ENCODE measurements around the gene TRIM59.

TRIM59 gene

DNA sequence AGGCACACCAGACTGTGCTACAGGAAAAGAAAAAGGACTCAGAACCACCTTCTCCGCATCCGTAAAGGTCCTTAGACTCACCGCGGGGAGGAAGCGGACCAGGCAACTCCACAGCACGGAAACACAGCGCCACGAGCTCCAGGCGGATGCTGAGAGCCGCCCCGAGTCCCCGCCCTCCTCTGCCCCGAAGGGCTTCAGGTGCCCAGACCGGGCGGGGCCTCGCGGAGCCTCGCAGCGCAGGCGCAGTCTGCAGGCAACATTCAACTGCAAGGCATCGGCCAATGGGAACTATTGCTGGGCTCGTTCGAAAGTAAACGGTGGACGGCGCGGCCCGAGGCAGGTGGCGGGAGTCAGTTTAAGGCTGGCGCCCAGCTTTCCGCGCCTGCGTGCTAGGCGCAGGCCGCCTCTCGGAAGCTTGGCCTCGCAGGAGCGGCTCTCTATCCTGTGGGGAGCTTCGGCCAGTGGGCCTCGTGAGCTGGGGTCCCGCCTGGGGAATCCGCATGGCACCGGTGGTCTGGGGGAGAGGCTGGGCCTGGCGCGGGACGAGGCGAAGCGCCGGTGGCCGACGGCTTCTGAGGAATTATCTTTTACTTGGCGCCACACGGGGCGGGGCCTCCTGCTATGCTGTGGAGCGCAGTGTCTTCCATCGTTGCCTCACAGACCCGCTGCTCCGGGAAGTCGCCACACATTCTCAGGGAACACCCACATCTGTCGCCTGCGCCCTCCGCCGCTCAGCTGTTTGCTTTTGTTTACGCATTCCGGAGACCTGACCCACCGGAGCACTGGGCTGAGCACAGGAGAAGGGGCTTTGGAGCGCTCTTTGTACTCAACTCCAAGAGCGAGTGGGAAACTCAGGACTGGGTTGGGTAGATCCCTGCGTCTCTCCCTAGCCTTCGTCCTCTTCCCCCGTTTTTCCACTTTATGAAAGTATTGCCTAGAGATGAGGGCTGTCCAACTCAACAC lies at the start of gene TRIM59:
TSS of gene TRIM59 (minus strand) at position 151 of the 963 bp plus-strand sequence. CDS start 10,603 bp downstream, outside the sequence.
- peak; percentile 98 for DNase-seq

DNA sequence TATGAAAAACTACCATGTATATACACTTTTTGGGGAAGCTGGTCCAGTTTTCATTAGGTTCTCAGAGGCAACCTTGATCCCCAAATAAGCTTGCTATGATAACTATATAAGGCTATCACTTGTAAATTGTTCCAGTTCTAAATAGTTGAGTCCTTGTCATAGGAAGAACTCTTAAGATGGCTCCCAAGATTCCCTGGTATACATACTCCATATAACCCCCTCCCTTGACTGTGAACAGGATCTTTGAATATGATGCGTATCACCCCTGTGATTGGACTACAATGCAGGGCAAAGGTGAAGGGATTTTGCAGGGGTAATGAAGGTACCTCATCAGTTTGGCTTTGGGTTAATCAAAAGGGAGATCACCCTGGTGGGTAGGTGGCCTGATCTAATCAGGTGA lies 48.6 kb upstream of the TRIM59 start:
- DNase-seq: no peak

- DNase-seq: no peak
These were observed 40.6 kb upstream of the TRIM59 start for GRCh38 chr3:160490166-160490565.

DNA sequence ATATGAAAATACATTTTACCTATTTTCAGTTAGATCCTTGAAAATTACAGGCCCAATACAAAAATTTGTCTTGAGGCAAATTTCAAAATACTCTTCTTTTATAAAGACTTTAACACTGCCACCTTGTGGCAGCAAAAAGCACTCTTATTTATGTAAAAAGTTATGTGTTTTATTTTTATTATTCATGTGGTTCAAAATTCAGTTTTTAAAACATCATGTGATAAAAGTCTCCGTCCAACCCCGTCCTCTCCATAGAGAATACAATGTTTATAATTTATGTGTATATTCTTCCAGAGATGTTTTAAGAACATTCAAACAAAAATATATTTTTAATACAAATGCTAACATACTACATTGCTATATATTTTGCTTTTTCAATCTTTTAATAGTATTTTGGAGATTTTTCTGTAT lies 36.9 kb upstream of the TRIM59 start:
- DNase-seq: peak; percentile 47

DNA sequence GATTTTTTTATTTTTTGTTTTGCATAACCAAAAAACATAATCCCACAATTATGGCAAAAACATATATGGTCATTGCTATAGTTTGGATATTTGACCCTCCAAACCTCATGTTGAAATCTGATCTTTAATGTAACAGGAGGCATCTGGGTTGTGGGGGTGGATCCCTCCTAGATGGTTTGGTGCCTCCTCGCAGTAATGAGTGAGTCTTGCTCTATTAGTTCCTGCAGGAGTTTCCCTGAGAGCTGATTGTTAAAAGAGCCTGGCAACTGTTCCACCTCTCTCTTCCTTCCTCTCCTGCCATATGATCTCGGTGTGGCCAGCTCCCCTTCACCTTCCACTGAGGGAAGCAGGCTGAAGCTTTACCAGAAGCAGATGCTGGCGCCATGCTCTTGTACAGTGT lies 33.2 kb upstream of the TRIM59 start:
- no peak for DNase-seq

DNA sequence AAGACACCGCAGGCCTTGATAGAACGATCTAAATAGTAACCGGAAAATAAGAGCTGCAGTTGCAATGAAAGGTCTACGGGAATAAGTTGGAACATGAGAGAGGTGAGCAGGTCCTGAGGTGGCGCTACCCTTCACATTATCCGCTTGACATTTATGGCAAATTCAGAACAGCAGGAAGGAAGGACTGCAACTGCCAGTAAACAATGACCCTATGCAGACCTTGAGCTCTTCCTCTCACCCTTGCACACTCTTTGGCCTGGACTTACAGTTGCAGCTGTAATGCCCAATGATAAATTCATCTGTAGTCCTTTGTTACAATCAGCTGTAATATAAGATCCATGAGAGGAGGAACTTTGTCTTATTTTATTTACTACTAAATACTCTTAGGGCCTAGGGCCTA lies 32.3 kb upstream of the TRIM59 start:
- DNase-seq: no peak

- no peak for DNase-seq
These were observed 31.3 kb upstream of the TRIM59 start for GRCh38 chr3:160480931-160481330.

DNA sequence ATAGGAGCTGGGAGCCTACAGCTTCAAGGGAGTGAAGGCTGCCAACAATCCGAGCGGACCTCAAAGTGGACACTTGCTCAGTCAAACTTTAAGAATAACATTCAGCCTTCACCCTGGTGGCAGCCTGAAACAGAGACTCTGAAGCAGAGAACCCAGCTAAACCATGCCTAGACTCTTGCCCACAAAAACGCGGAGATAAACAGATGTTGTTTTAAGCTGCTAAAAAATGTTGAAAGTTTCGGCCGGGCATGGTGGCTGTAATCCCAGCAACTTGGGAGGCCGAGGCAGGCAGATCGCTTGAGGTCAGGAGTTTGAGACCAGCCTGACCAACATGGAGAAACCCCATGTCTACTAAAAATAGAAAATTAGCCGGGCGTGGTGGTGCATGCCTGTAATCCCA lies 29.8 kb upstream of the TRIM59 start:
- DNase-seq: no peak

GRCh38 chr3:160478338-160478737 lies 28.8 kb upstream of the TRIM59 start:
- no peak for DNase-seq

GRCh38 chr3:160477750-160478149 lies 28.2 kb upstream of the TRIM59 start:
- no peak for DNase-seq

- no peak for DNase-seq
These were observed 26.3 kb upstream of the TRIM59 start for GRCh38 chr3:160475884-160476283.

- no peak for DNase-seq
These were observed 25.6 kb upstream of the TRIM59 start for GRCh38 chr3:160475153-160475552.

GRCh38 chr3:160474416-160474838 lies 24.8 kb upstream of the TRIM59 start:
- DNase-seq: no peak

DNA sequence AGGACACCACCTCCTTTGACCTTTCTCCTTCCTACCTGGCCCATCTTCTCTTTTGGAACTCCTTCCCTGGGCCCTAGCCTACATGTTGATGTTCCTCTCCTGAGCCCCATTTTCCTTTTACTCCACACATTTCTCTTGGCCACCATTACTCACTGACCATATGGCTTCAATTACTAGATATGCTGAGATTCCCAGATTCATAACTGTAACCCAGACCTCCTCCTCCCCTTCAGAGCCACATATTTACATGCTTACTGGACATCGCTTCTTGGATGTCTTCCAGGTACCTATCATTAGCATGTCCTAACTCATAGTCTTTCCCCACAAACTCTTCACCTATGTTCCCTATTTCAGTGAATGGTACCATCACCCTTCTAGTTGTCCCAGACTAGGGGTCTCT lies 24.4 kb upstream of the TRIM59 start:
- no peak for DNase-seq

GRCh38 chr3:160473221-160473620 lies 23.6 kb upstream of the TRIM59 start:
- no peak for DNase-seq

- no peak for DNase-seq
These were observed 22.8 kb upstream of the TRIM59 start for GRCh38 chr3:160472344-160472743.

DNA sequence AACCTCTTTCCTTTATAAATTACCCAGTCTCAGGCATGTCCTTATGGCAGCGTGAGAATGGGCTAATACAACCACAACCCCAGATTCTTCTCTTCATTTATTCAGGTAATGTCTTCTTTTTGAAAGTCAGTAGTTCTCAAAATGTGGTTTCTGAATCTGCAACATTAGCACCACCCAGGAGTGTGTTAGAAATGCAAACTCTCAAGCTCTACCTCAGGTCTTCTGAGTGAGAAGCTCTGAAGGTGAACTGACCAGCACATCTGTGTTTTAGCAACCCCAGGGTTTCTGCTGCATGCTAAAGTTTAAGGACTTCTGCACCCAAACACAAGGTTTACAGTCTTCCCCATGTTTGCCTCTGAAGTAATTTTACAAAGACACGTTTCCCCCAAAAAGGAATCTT lies 22.3 kb upstream of the TRIM59 start:
- no peak for DNase-seq

GRCh38 chr3:160470181-160470580 lies 20.6 kb upstream of the TRIM59 start:
- no peak for DNase-seq

DNA sequence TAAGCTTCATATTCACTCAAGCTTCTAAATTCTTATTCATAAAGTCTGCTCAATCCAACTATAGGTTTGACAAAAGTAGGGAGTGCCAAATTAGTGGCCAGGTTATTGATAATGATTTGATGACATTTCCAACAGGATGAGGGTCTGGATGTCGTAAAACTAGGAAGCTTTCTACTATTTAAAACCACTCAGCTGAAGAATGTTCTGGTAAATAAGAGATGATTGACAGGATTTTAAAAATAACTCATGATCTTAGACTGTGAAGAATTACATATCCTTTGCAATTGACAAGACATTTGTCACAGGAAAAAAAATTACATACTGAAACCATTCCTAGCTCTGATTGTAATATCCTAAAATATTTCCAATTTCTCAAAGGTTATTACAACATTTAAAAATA lies 15.4 kb upstream of the TRIM59 start:
- DNase-seq: no peak

DNA sequence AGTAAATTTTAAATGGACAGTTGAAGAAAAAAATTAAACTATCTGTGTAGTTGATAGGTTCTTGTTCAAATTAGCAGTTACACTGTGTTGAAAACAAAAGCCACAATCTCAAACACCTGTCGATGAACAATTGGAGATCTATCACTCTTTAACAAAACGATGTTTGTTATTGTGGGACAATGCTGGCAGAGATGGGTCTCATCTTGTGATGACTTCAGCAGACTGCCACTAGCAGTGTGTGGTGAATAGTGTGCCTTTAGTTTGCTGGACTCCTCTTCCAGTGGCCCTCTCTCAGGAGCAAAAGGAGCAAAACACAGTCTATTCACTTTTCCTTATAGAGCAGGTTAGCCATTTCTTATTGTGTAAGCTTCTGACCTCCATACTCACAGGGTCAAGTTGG lies 14.7 kb upstream of the TRIM59 start:
- DNase-seq: no peak

DNA sequence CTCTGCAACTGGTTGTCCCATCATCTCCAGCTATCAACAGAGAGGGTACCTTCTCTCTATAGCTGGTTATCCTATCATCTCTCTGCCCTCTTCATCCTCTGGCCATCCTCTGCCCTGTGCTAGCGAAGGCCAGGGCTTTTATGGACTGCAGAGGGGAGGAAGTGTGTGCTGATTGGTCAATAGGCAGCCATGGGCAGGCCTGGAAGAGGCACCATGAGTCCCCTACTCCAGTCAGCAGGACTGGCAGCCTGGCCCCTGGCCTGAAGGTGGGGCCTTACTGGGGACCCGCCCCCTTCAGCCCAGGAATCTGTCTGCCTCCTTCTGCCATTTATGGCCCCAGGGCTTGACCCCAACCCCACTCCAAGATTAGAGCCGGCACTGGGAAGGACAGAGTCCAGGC lies 10.4 kb upstream of the TRIM59 start:
- no peak for DNase-seq

- no peak for DNase-seq
These were observed 9.9 kb upstream of the TRIM59 start for GRCh38 chr3:160459450-160459970.

DNA sequence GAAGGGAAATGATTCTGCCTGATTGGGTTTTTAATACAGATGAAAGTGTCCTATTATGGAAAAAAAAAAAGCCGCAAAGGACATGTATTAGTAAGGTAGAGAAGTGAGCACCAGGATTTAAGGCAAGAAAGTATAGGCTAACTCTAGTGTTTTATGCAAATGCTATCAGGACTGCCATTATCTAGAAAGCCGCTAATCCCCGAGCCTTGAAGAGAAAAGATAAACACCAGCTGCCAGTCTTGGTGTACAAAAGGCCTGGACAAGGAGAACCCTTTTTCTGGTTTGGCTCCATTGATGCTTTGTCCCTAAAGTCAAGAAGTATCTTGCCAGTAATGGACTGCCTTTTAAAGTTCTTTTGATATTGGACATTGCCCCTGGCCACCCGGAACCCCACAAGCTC lies 8.6 kb upstream of the TRIM59 start:
- no peak for DNase-seq

DNA sequence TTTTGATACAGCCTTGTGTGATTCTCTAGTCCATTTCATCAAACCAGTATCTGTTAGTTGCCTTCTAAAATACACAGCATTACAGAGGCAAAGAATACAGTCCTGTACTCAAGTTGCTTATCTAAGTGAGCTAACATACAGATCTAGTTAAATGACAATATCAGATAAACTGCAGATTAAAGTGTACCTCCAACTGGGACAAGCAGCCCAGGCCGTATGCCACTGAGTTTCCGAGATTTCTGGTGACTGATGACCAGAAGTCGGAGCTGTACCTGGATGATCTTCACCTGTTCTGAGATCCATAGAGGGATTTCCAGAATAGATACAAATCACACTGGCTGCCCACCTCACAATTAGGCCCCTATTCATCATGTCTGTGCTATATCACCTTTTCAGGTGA lies 6.3 kb upstream of the TRIM59 start:
- DNase-seq: no peak

DNA sequence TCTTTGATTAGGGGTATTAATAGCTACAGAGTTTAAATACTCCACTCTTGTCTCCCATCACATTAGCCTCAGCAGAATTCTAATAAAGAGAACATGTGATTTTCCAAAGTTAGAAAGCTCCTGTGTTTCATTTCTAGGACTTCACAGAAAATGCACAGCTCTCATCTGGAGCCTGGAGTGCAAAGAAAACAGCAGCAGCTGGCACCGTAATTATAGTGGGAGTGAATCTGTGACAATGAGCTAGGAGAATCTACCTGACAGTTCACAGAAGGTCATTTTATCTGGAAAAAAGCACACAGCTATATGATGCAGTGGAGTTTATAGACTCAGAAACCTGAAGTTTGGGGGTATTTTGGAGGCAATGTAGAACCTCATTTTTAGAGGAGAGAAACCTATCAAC lies 5.4 kb upstream of the TRIM59 start:
- DNase-seq: no peak

All from CD4-positive, alpha-beta T cell treated with Interleukin-21 for 1 hour (primary cell).